HG03575 (cell line): ENCODE measurements around the gene PPP1R2.
"Not testable (repeated sequence)": the region's sequence is repeated elsewhere in the genome, so short reads cannot be mapped to it uniquely, and the experiment has no call there.

Experiments used
- ATAC-seq: cut with Tn5 transposase; IDR thresholded peaks from one replicate; pipeline ENCODE4 v1.9.1; 2021; ENCODE audit not compliant: unreplicated experiment, insufficient number of reproducible peaks, low FRiP score; ENCODE audit errors: extremely low read depth

The PPP1R2 gene

GRCh38 chr3:195542698-195543499 is at the start of gene PPP1R2:
TSS of gene PPP1R2 (minus strand) at chr3:195543325. CDS start at chr3:195543025, 300 bp downstream.
- ATAC-seq = no peak

- no peak for ATAC-seq
These were observed 48.7 kb upstream of the PPP1R2 start for GRCh38 chr3:195591852-195592251.

GRCh38 chr3:195591220-195591619 is 48.1 kb upstream of the PPP1R2 start:
- ATAC-seq = no peak

GRCh38 chr3:195590381-195590780 is 47.3 kb upstream of the PPP1R2 start:
- not testable (repeated sequence) for ATAC-seq

GRCh38 chr3:195589796-195590195 is 46.7 kb upstream of the PPP1R2 start:
- not testable (repeated sequence) for ATAC-seq

- no peak for ATAC-seq
These were observed 44.7 kb upstream of the PPP1R2 start for GRCh38 chr3:195587824-195588223.

GRCh38 chr3:195587406-195587805 is 44.3 kb upstream of the PPP1R2 start:
- ATAC-seq = no peak

GRCh38 chr3:195584543-195584870 is 41.4 kb upstream of the PPP1R2 start:
- no peak for ATAC-seq

GRCh38 chr3:195583831-195584542 is 40.9 kb upstream of the PPP1R2 start, which contains the start of gene APOD:
TSS of gene APOD (minus strand) at chr3:195583940. CDS start at chr3:195579461, 4,479 bp downstream.
- ATAC-seq = no peak

GRCh38 chr3:195582947-195583346 is 39.8 kb upstream of the PPP1R2 start:
- no peak for ATAC-seq

- ATAC-seq = no peak
These were observed 37.8 kb upstream of the PPP1R2 start for GRCh38 chr3:195580744-195581443.

- ATAC-seq = no peak
These were observed 36.2 kb upstream of the PPP1R2 start for GRCh38 chr3:195579281-195579680.

- ATAC-seq = no peak
These were observed 35.4 kb upstream of the PPP1R2 start for GRCh38 chr3:195578565-195578964.

- no peak for ATAC-seq
These were observed 34.6 kb upstream of the PPP1R2 start for GRCh38 chr3:195577645-195578177.

GRCh38 chr3:195574497-195575304 is 31.6 kb upstream of the PPP1R2 start:
- ATAC-seq = no peak

- ATAC-seq = no peak
These were observed 30.7 kb upstream of the PPP1R2 start for GRCh38 chr3:195573611-195574496.

GRCh38 chr3:195571361-195571760 is 28.2 kb upstream of the PPP1R2 start:
- no peak for ATAC-seq

GRCh38 chr3:195570912-195571311 is 27.8 kb upstream of the PPP1R2 start:
- ATAC-seq = no peak
